Measurements from ENCODE around the gene SPATS1. TPM values are rescaled to one million over a fixed set of nuclear protein-coding genes. Genes with fewer than 3 reads are reported as not detected.
"Not testable (repeated sequence)": the region's sequence is repeated elsewhere in the genome, so short reads cannot be mapped to it uniquely, and the experiment has no call there.

Gene SPATS1
- total RNA-seq, 1 experiment from 2014 or later, result 0.74 TPM

DNA sequence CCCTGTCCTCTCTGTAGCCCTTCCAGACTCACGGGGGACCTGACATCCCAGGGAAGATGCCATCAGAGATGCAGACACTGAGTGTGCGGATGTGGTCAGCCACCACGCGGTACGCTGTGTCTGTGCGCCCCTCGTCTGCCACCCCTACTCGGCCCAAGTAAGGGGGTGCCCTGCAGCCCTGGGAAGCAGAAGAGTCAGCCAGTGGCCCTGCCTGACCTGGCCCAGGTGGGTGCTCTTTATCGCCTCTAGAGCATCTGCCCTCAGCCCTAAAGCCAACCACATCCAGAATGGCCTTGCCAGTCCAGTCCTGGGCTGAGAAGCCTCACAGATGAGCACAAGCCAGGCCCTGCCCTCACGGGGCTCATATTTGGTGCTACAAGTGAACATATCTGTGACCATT is 35.2 kb upstream of the SPATS1 start:
- in situ Hi-C loops (cut with HindIII; ENCODE audit: low pct_unique_long_range_greater_than_20kb, low sequenced_read_pairs), result no loop called here
- no peak for DNase-seq (ENCODE audit: low read depth, low spot score)

- in situ Hi-C loops (cut with HindIII; ENCODE audit: low pct_unique_long_range_greater_than_20kb, low sequenced_read_pairs), result no loop called here
- DNase-seq (ENCODE audit: low read depth, low spot score), result no peak
Observed at GRCh38 chr6:44309092-44309491, 33.4 kb upstream of the SPATS1 start.

- in situ Hi-C loops (cut with HindIII; ENCODE audit: low pct_unique_long_range_greater_than_20kb, low sequenced_read_pairs), result no loop called here
- DNase-seq (ENCODE audit: low read depth, low spot score), result no peak
Observed at GRCh38 chr6:44309631-44310030, 32.8 kb upstream of the SPATS1 start.

DNA sequence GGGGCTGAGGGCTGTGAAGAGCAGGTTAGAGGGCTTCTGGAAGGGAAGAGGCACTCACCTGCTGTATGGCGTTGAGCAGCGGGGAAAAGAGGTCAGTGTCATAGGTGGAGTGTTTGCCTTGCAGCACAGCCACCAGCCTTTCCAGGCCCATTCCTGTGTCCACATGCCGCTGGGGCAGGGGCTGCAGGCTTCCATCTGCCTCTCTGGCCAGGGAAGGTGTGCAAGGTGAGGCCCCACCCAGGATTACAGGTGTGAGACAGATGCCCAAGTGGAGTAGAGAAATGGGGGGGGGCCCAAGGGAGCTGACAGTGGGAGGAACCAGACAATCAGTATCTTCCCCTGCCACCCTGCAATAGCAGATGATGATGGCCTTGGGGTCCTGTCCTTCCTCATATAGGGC is 32.2 kb upstream of the SPATS1 start:
- in situ Hi-C loops (cut with HindIII; ENCODE audit: low pct_unique_long_range_greater_than_20kb, low sequenced_read_pairs), result no loop called here
- DNase-seq (ENCODE audit: low read depth, low spot score), result no peak

DNA sequence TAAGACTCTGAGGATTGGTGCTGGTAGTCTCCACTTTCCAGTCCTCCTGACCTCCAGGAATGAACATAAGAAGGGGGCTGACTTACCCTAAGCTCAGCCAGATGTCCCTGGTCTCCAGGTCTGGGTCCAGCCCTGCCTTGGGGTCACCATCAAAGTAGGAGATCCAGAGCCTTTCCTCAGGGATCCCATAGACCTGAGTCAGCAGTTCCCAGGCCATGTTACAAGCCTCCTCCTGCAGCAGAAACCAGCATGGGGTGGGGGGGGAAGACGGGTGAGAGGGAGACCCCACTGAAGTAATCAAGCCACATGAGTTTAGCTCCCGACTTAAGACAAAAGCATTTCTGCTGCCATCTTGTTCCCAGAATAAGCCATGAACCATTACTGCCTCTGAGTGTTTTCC is 31.1 kb upstream of the SPATS1 start:
- no peak for DNase-seq (ENCODE audit: low read depth, low spot score)
- in situ Hi-C loops (cut with HindIII; ENCODE audit: low pct_unique_long_range_greater_than_20kb, low sequenced_read_pairs), result no loop called here

- no peak for DNase-seq (ENCODE audit: low read depth, low spot score)
- in situ Hi-C loops (cut with HindIII; ENCODE audit: low pct_unique_long_range_greater_than_20kb, low sequenced_read_pairs), result no loop called here
Observed at GRCh38 chr6:44311767-44312166, 30.7 kb upstream of the SPATS1 start.

DNA sequence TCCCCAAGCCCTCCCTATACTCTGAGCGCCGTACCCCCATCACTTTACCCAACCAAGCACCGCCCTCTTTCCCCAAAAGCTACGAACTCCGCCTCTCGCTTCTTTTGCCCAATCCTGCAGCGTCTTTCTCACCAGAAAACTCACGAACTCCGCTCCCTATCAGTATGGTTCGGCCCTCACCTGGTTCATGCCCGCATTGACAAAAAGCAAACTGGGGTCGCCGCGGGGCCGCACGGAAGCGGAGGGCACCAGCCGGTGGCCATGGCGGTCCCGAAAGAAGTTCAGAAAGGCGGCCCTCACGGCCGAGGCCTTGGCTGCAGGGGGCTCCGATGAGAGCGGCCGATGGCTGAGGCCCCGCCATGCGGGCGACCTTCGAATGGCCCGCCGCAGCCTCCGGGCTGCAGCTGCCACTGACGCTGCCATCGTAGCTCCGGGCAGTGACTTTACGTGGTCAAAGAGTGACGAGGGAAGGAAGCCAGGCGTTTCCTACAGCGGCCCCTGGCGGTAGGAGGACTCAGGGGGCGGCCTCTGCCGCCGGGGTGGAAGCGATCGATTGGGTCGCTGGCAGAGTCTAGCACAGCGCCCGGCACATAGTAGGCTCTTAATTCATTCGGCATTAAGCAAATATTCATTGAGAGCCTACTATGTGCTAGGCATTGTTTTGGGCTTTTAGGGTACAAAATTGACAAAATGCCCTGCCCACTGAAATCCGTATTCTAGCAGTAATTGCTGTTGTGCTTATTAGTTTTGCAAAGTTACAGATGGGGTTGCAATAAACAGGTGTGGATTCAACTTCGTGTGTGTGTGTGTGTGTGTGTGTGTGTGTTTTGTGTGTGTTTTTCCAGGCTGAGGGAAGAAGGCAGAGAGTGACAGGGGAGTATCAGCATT is 29.3 kb upstream of the SPATS1 start, which contains the start of gene AARS2:
Gene AARS2 (minus strand): TSS at position 447 of the 888 bp plus-strand sequence. CDS start 24 bp downstream, at position 423.
- in situ Hi-C loops (cut with HindIII; ENCODE audit: low pct_unique_long_range_greater_than_20kb, low sequenced_read_pairs), result no loop called here
- peak; percentile 86 for DNase-seq (ENCODE audit: low read depth, low spot score)

- DNase-seq (ENCODE audit: low read depth, low spot score); in situ Hi-C loops (cut with HindIII; ENCODE audit: low pct_unique_long_range_greater_than_20kb, low sequenced_read_pairs): not testable (repeated sequence)
Observed at GRCh38 chr6:44314657-44315056, 27.8 kb upstream of the SPATS1 start.

GRCh38 chr6:44315516-44315915 is 26.9 kb upstream of the SPATS1 start:
- no peak for DNase-seq (ENCODE audit: low read depth, low spot score)
- in situ Hi-C loops (cut with HindIII; ENCODE audit: low pct_unique_long_range_greater_than_20kb, low sequenced_read_pairs), result no loop called here

GRCh38 chr6:44315951-44316350 is 26.5 kb upstream of the SPATS1 start:
- in situ Hi-C loops (cut with HindIII; ENCODE audit: low pct_unique_long_range_greater_than_20kb, low sequenced_read_pairs), result no loop called here
- no peak for DNase-seq (ENCODE audit: low read depth, low spot score)

DNA sequence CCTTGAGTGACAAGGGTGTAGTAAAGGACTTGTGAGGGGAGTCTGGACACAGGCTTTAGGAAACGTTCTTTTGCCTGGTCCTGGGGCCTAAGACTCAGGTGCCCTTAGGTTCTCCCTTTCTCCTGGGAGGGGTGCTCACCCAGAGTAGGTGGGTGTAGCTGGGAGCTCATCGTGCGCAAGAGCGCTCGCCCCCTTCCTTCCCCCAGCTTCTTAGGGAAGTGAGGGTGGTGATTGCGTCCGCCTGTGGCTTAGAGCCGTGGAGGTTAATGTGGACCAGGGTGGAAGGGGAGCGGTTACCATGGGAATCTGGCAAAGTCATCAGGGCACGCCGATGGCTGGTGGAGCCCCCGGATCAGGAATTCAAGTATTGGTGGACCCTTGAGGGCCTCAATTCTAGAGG is 26.0 kb upstream of the SPATS1 start:
- in situ Hi-C loops (cut with HindIII; ENCODE audit: low pct_unique_long_range_greater_than_20kb, low sequenced_read_pairs), result no loop called here
- no peak for DNase-seq (ENCODE audit: low read depth, low spot score)

GRCh38 chr6:44317136-44317631 is 25.3 kb upstream of the SPATS1 start:
- DNase-seq (ENCODE audit: low read depth, low spot score); in situ Hi-C loops (cut with HindIII; ENCODE audit: low pct_unique_long_range_greater_than_20kb, low sequenced_read_pairs): not testable (repeated sequence)

DNA sequence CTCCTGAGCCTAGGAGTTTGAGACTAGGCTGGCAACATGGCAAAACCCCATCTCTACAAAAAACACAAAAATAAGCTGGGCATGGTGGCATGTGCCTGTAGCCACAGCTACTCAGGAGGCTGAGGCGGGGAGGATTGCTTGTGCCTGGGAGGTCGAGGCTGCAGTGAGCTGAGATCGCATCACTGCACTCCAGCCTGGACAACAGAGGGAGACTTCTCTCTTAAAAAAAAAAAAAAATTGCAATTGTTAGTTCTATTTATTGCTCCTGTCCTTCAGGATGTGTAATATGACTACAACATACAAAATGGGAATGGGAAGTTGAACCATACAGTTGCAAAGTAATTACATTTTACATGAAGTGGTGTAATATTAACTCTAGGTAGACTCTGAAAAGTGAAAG is 21.2 kb upstream of the SPATS1 start:
- DNase-seq (ENCODE audit: low read depth, low spot score), result no peak
- in situ Hi-C loops (cut with HindIII; ENCODE audit: low pct_unique_long_range_greater_than_20kb, low sequenced_read_pairs), result no loop called here

DNA sequence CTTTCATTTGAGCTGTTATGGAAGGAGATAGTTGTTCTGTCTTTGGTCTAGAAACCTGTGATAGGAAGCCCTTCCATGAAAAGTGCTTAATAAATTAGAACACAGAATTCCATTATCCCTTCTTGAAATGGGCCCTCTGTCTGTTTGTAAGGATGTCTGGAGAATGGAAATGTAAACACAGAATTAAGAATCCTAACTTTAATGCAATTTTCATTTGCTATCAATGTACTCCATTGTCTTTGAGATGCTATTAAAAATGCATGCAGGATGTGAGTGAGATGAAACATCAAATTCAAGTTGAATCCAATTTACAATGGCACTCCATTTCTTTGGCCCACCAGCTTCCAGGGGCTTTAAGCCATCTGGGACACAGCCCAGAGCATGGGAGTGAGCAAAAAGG is 15.4 kb upstream of the SPATS1 start:
- in situ Hi-C loops (cut with HindIII; ENCODE audit: low pct_unique_long_range_greater_than_20kb, low sequenced_read_pairs), result no loop called here
- DNase-seq (ENCODE audit: low read depth, low spot score), result peak; percentile 71

- in situ Hi-C loops (cut with HindIII; ENCODE audit: low pct_unique_long_range_greater_than_20kb, low sequenced_read_pairs), result no loop called here
- no peak for DNase-seq (ENCODE audit: low read depth, low spot score)
Observed at GRCh38 chr6:44327760-44328159, 14.7 kb upstream of the SPATS1 start.

DNA sequence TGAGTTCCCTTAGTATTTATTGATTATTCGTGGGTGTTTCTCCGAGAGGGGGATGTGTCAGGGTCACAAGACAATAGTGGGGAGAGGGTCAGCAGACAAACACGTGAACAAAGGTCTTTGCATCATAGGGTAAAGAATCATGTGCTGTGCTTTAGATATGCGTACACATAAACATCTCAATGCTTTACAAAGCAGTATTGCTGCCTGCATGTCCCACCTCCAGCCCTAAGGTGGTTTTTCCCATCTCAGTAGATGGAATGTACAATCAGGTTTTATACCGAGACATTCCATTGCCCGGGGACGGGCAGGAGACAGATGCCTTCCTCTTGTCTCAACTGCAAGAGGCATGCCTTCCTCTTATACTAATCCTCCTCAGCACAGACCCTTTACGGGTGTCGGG is 14.2 kb upstream of the SPATS1 start:
- in situ Hi-C loops (cut with HindIII; ENCODE audit: low pct_unique_long_range_greater_than_20kb, low sequenced_read_pairs); DNase-seq (ENCODE audit: low read depth, low spot score): not testable (repeated sequence)

- in situ Hi-C loops (cut with HindIII; ENCODE audit: low pct_unique_long_range_greater_than_20kb, low sequenced_read_pairs), result no loop called here
- DNase-seq (ENCODE audit: low read depth, low spot score), result no peak
Observed at GRCh38 chr6:44329858-44330257, 12.6 kb upstream of the SPATS1 start.

DNA sequence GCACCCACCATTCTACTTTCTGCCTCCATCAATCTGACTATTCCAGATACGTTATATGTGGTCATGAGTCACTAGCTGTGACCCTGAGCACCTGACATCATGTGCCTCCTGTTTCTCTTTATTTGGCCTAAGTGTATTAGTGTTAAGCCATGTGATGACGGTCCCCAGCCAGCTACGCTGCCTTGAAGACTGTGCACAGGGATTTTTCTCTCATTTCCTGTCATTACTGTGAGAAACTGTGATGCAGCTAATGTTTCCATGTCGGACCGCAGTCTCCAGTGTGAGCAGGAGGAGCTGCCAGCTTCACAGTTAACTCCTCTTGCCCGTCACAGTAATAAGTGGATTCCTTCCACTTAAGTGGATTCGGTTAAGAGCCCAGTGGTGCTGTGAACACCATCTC is 9.9 kb upstream of the SPATS1 start:
- in situ Hi-C loops (cut with HindIII; ENCODE audit: low pct_unique_long_range_greater_than_20kb, low sequenced_read_pairs), result no loop called here
- DNase-seq (ENCODE audit: low read depth, low spot score), result peak; percentile 52

GRCh38 chr6:44333273-44333919 is 9.1 kb upstream of the SPATS1 start:
- in situ Hi-C loops (cut with HindIII; ENCODE audit: low pct_unique_long_range_greater_than_20kb, low sequenced_read_pairs), result no loop called here
- DNase-seq (ENCODE audit: low read depth, low spot score), result no peak
